SH-SY5Y (cell line): ENCODE results near the gene CCNY.

Experiments
- GATA2 ChIP-seq: IDR thresholded peaks from 2 replicates; pipeline ENCODE4 v1.6.1; 2011; ENCODE audit warnings: mild to moderate bottlenecking, low read depth, low read length
- GATA3 ChIP-seq: IDR thresholded peaks from 2 replicates; pipeline ENCODE4 v1.6.1; 2011; ENCODE audit warnings: low read depth, mild to moderate bottlenecking, low read length, moderate library complexity

DNA sequence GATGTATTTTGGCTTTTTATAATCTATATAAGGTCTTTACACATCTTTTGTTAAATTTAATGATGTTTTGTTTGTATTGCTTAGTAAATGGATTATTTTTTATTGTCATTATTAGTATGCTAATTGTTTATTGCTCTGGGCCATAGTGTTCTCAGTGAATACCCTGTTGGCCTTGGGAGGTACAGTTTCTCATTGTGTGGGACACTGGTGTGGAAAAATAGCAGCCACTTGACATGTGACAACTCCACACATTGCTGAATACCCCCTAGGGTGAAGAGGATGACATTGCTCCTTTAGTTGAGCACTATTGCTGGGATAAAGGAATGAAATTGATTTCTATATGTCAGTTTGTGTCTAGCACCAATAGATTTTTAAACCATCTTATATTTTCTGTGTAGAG is 130.9 kb downstream of the CCNY start:
- TF ChIP-seq GATA2 (no peak), GATA3 (no peak)
